Immature natural killer cell (primary cell): ENCODE data around the gene PTPRT. TPM values are rescaled to one million over a fixed set of nuclear protein-coding genes. Genes with fewer than 3 reads are reported as not detected.

ENCODE experiments used
- DNase-seq, 3 donors: peaks; one replicate each; pipeline ENCODE4 v3.0.0; 2022; ENCODE audit warnings: mixed read lengths in 1 of 3
- H3K27ac Mint-ChIP-seq, 6 donors: one replicate each; pipeline ENCODE4 v1.8.0; 2020; ENCODE audit warnings: mixed read lengths in 6 of 6, mild to moderate bottlenecking in 5 of 6, inconsistent platforms in 4 of 6, moderate library complexity in 3 of 6
- H3K27me3 Mint-ChIP-seq, 3 donors: one replicate each; pipeline ENCODE4 v1.8.0; 2020 to 2021; ENCODE audit warnings: low read depth in 3 of 3, mild to moderate bottlenecking in 3 of 3, mixed read lengths in 3 of 3, moderate library complexity in 3 of 3, inconsistent platforms in 1 of 3
- H3K36me3 Mint-ChIP-seq, 3 donors: one replicate each; pipeline ENCODE4 v1.8.0; 2020; ENCODE audit warnings: mixed read lengths in 3 of 3, inconsistent platforms in 2 of 3, mild to moderate bottlenecking in 2 of 3
- H3K4me1 Mint-ChIP-seq, 2 donors: one replicate each; pipeline ENCODE4 v1.8.0; 2020; ENCODE audit warnings: inconsistent platforms in 2 of 2, mild to moderate bottlenecking in 2 of 2, mixed read lengths in 2 of 2, moderate library complexity in 1 of 2
- H3K4me3 Mint-ChIP-seq, 5 donors: one replicate each; pipeline ENCODE4 v1.8.0; 2020; ENCODE audit warnings: mild to moderate bottlenecking in 5 of 5, mixed read lengths in 5 of 5, inconsistent platforms in 3 of 5, moderate library complexity in 3 of 5
- H3K9me3 Mint-ChIP-seq, 6 donors: one replicate each; pipeline ENCODE4 v1.8.0; 2020; ENCODE audit warnings: mild to moderate bottlenecking in 6 of 6, mixed read lengths in 6 of 6, inconsistent platforms in 4 of 6, moderate library complexity in 3 of 6
- polyA plus RNA-seq, 3 donors: library from polyadenylated mRNA; unstranded; fragments of 300-500 nt; fragmentation: Illumina TruSeq; gene quantifications; one replicate each; pipeline ENCODE4 v1.2.3, GENCODE V29; 2021

PTPRT gene
- polyA plus RNA-seq, 3 donors from 2014 or later, result not detected

DNA sequence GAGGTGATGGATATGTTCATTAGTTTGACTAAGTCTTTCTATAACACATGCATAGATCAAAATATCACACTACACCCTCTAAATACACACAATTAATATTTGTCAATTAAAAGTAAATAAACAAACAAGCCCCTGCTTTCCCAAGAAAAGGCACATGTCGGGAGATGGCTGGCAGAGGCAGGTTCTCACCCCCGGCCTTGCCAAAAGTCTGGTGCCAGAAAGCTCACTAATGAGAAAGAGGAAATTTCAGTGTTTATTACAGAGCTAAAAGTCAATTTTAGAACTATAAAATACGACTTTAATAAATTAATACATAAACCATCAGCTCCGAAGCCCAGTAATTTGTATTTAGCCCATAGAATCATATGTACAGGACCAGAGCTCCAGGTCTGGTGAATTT lies 404.7 kb downstream of the PTPRT start:
- Mint-ChIP-seq H3K36me3 (no peaks in the 10 kb centered on the region), H3K4me1 (no peaks in the 10 kb centered on the region), H3K27ac (no peak overlapping the region), H3K27me3 (peaks cover 0 to 2% (median 2%) of the 10 kb centered on the region in 3 donors), H3K9me3 (peaks cover 0 to 5% (median 1%) of the 10 kb centered on the region in 6 donors), H3K4me3 (no peak overlapping the region)
- DNase-seq, result no peak

DNA sequence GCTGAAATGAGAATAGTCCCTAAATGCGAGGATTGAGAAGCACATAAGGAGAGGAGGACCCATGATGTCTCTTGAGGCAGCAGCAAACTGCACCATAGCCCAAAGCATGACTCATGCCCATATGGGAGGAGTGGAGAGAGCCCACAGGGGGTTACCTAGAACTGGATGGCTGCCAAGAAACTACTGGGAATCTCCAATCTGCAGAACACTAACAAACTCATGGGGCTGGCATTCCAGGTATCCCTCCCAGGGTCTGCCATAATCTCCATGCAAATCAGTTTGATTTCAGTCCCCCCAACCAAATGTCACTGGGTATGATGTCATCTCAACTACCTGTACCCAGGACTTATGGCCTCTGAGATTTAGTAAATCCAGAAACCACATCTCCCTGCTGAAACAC lies 410.5 kb downstream of the PTPRT start:
- Mint-ChIP-seq H3K4me3 (no peak overlapping the region), H3K4me1 (no peaks in the 10 kb centered on the region), H3K27me3 (peaks cover 0 to 5% (median 0%) of the 10 kb centered on the region in 3 donors), H3K36me3 (no peaks in the 10 kb centered on the region), H3K27ac (no peak overlapping the region), H3K9me3 (peaks cover 0 to 6% (median 1%) of the 10 kb centered on the region in 6 donors)
- DNase-seq, result no peak

DNA sequence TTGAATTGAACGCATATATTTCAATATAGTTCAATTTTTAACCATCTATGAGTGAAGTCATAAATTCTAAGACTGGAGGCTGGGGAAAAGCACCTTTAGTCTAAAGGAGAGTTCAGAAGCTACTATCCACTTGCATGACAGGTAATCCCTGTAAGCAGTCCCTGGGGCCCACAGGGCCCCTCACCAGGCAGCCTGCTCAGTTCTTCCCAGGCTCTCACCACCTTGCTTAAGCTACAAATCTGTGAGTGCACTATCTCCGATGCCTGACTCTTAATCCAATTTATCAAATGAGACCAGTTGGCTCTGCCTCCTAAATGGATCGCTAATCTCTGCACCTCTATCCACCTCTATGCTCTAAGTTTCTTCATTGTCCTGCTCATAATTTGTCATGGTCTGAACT lies 413.8 kb downstream of the PTPRT start:
- no peak for DNase-seq
- peaks cover 0 to 4% (median 0%) of the 10 kb centered on the region in 3 donors for H3K27me3 Mint-ChIP-seq
- no peak overlapping the region for H3K27ac Mint-ChIP-seq
- no peak overlapping the region for H3K4me3 Mint-ChIP-seq
- H3K36me3 Mint-ChIP-seq, result no peaks in the 10 kb centered on the region
- H3K4me1 Mint-ChIP-seq, result no peaks in the 10 kb centered on the region
- H3K9me3 Mint-ChIP-seq, result peaks cover 0 to 6% (median 0%) of the 10 kb centered on the region in 6 donors

DNA sequence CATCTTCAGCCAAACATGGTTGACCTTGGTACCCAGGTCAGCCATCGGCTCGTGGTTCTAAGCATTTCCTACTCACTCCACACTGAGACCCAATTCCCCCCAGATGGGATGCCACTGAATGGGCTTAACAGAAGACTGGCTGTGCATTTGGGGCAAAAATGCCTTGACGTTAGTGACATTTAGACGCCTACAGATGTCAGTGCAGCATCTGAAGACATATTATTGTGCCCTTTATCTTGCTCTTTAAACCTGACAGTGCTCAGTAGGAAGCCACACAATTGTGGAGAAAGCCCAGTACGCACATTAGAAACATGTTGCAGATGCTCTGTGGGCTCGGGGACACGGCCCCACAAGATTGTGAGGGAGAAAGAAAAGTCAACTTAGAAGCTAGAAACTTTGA lies 414.7 kb downstream of the PTPRT start:
- no peaks in the 10 kb centered on the region for H3K36me3 Mint-ChIP-seq
- H3K27ac Mint-ChIP-seq, result no peak overlapping the region
- no peaks in the 10 kb centered on the region for H3K4me1 Mint-ChIP-seq
- DNase-seq, result no peak
- H3K27me3 Mint-ChIP-seq, result peaks cover 0 to 4% (median 0%) of the 10 kb centered on the region in 3 donors
- peaks cover 0 to 6% (median 0%) of the 10 kb centered on the region in 6 donors for H3K9me3 Mint-ChIP-seq
- no peak overlapping the region for H3K4me3 Mint-ChIP-seq

DNA sequence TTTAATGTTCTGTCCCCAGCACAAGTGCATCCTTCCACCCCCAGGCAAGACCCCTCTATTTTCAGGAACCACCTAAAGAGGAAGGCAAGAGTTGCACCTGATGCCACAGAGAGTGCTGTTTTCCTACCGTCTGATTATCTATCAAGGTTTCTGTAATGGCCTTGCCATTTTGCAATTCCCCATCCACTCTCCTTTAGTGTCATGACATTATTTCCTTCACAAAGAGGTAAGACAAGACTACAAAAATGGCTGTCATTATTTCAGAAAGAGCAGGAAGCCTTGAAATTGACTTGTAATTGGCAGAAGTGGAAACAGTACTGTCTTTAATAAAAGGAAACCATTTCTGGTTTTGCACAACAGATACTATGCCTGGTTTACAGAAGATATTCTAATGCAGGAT lies 426.7 kb downstream of the PTPRT start:
- no peak overlapping the region for H3K4me3 Mint-ChIP-seq
- no peak for DNase-seq
- H3K27ac Mint-ChIP-seq, result no peak overlapping the region
- H3K36me3 Mint-ChIP-seq, result no peaks in the 10 kb centered on the region
- peaks cover 0 to 15% (median 0%) of the 10 kb centered on the region in 6 donors for H3K9me3 Mint-ChIP-seq
- H3K27me3 Mint-ChIP-seq, result peaks cover 0 to 3% (median 0%) of the 10 kb centered on the region in 3 donors
- no peaks in the 10 kb centered on the region for H3K4me1 Mint-ChIP-seq

DNA sequence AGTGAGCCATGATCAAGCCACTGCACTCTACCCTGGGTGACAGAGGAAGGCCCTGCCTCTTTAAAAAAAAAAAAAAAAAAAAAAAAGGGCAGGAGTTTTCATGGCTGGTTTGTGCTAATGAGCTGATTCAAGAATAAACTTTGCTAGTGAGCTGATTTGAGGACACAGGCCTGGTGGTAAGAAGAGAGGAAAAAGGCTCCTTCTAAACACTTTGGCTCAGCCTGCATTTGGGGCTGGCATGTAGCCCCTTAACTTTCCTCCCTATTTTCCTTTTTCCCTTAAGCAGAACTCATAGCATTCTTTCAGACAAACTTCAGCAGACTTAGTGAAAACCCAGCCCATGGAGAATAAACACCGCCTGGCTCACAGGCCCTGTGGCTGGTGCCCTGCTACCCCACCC lies 432.7 kb downstream of the PTPRT start:
- peaks cover 0 to 10% (median 2%) of the 10 kb centered on the region in 6 donors for H3K9me3 Mint-ChIP-seq
- peaks cover 0 to 3% (median 2%) of the 10 kb centered on the region in 3 donors for H3K27me3 Mint-ChIP-seq
- no peaks in the 10 kb centered on the region for H3K4me1 Mint-ChIP-seq
- no peaks in the 10 kb centered on the region for H3K36me3 Mint-ChIP-seq
- H3K4me3 Mint-ChIP-seq, result no peak overlapping the region
- no peak overlapping the region for H3K27ac Mint-ChIP-seq
- DNase-seq, result no peak

DNA sequence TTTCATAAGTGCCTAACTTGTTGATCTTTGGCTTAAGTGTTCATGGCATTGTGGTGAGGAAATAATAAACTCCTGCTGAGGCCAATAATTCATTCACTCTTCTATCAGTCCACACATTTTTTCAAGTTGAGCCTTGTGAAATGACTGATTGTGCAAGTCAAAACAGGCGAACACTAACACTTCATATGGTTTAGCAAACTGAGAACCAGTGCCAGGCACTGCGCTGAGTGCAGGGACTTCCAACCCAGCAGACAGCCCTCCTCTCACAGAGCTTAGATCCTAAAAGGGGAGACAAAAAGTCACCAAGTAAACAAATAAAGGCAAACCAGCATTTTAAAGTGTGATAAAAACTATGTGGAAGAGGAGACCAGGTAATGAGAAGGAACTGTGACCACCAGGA lies 435.0 kb downstream of the PTPRT start:
- Mint-ChIP-seq H3K27ac (no peak overlapping the region), H3K4me1 (no peaks in the 10 kb centered on the region), H3K27me3 (peaks cover 0 to 2% (median 1%) of the 10 kb centered on the region in 3 donors), H3K36me3 (no peaks in the 10 kb centered on the region), H3K4me3 (no peak overlapping the region), H3K9me3 (peaks cover 0 to 10% (median 3%) of the 10 kb centered on the region in 6 donors)
- no peak for DNase-seq

DNA sequence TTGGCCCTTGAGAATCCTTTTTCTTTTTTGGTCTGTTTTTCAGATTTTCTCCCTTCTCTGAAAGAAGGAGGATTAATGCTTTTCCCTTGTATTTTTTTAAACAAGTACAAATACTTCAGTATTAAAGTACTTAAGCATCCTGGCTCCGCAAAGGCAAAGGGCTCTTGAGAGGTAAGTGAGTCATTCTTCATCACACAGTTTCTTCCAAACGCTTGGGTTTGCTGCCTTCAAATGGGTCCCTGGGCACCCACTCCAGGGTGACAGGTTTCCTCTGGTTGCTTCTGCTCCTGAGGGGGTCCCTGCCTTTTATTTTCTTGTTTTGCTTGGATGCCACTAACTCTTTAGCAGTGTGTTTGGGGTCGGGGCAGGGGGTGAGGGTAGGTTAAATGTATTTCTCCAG lies 437.1 kb downstream of the PTPRT start:
- H3K27ac Mint-ChIP-seq, result no peak overlapping the region
- DNase-seq, result no peak
- H3K27me3 Mint-ChIP-seq, result peaks cover 2 to 4% (median 2%) of the 10 kb centered on the region in 3 donors
- H3K4me1 Mint-ChIP-seq, result no peaks in the 10 kb centered on the region
- peaks cover 0 to 8% (median 0%) of the 10 kb centered on the region in 6 donors for H3K9me3 Mint-ChIP-seq
- H3K36me3 Mint-ChIP-seq, result no peaks in the 10 kb centered on the region
- H3K4me3 Mint-ChIP-seq, result no peak overlapping the region

DNA sequence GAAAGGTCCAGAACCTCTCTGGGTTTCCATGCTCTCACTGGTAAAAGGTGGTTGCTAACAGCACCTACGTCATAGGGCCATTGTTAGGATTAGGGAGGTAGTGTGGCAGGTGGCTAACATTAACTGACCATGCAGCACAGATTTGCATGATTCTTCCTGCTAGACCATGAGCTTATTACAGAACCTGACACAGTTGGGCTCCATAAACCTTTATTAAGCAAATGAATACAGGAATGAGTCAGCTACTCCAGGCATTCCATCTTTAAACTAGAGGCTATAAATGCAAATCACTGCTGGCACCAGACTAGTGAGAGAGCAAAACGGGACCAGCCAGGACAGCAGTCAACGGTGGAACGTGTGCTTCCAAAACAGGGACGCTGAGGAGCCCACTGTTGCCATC lies 440.1 kb downstream of the PTPRT start:
- Mint-ChIP-seq H3K36me3 (no peaks in the 10 kb centered on the region), H3K4me3 (no peak overlapping the region), H3K27ac (no peak overlapping the region), H3K4me1 (no peaks in the 10 kb centered on the region), H3K9me3 (peaks cover 0 to 8% (median 0%) of the 10 kb centered on the region in 6 donors), H3K27me3 (peaks cover 0 to 5% (median 2%) of the 10 kb centered on the region in 3 donors)
- no peak for DNase-seq

DNA sequence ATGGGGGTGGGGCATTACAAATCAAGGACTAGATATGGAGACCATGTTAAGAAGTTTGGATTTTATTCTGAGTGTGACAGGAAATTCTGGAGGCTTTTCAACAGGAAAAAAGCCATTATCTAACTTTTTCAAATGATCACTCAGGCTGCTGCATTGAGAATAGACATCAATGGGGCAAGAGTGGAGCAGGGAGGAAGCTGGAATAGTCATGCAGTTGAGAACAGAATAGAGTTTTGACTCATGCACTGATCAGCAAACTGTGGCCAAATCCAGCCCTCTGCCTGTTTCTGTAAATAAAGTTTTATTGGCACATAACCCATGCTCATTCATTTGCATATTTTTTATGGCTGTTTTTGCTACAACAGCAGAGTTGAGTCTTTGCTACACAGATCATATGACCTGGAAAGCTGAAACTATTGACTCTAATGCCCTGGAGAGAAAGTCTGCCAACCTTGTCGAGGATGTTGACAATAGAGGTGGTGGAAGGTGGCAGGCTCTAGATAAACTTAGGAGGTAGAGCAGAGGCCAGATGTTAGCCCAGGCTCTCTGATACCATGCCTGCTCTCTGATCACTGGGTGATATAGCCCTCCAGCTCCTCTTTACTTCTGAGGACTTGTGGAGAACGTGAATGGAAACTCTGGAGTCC lies 441.8 kb downstream of the PTPRT start:
- Mint-ChIP-seq H3K4me1 (no peaks in the 10 kb centered on the region), H3K36me3 (no peaks in the 10 kb centered on the region), H3K27me3 (peaks cover 0 to 7% (median 2%) of the 10 kb centered on the region in 3 donors), H3K4me3 (no peak overlapping the region), H3K9me3 (peaks cover 0 to 8% (median 3%) of the 10 kb centered on the region in 6 donors), H3K27ac (no peak overlapping the region)
- no peak for DNase-seq

DNA sequence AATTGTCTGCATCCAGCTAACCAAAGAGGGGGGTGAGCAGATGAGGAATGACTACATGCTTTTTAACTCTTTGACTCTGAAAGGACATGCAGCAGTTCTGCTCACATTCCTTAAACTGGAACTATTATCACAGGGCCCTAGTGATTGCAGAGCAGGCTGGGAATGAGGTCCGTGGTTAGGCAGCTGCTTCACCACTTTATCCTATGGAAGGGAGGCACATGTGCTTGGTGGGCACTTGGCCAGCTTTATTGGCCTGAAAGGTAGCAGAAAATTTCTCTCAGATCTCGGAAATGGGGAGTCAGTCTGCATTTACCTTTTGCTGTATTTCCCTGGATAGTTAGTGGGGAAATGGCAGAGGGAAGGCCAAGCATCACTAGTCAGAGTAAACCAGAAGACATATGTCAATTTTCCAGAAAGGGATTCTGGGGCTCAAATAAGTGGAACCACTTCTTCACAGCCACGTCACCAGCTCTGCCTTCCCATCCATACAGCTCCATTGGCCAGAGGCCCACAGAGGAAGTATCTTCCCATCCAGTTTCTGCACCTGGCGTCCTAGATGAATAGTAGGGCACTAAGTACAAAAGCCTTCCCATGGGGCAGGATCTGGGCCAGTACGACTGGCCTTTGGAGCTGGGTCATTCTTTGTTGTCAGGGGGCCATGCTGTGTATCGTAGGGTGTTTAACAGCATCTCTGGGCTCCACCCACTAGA lies 444.8 kb downstream of the PTPRT start:
- DNase-seq, result no peak
- Mint-ChIP-seq H3K4me3 (no peak overlapping the region), H3K27ac (no peak overlapping the region), H3K27me3 (peaks cover 0 to 7% (median 2%) of the 10 kb centered on the region in 3 donors), H3K4me1 (no peaks in the 10 kb centered on the region), H3K36me3 (no peaks in the 10 kb centered on the region), H3K9me3 (peaks cover 0 to 13% (median 0%) of the 10 kb centered on the region in 6 donors)

DNA sequence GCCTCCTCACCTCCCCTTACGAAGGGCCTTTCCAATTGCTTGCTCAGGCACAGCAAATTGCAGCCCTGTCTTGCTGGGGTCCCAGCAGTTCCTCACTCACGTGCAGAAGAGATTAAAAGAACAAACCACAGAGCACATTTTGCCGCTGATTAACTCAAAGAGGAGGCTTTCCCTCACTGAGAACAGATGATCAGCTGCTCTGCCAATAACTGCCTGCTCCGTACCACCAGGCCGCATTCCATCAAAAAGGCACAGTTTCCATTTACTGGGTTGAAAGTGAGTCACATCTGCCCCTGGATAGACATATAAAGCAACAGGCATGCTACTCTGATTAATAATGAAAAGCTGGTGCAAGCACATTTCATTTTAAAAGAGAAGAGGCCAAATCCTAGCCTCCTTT lies 446.8 kb downstream of the PTPRT start:
- Mint-ChIP-seq H3K27ac (no peak overlapping the region), H3K9me3 (peaks cover 0 to 13% (median 3%) of the 10 kb centered on the region in 6 donors), H3K4me1 (no peaks in the 10 kb centered on the region), H3K36me3 (no peaks in the 10 kb centered on the region), H3K4me3 (no peak overlapping the region), H3K27me3 (peaks cover 0 to 3% (median 0%) of the 10 kb centered on the region in 3 donors)
- no peak for DNase-seq

DNA sequence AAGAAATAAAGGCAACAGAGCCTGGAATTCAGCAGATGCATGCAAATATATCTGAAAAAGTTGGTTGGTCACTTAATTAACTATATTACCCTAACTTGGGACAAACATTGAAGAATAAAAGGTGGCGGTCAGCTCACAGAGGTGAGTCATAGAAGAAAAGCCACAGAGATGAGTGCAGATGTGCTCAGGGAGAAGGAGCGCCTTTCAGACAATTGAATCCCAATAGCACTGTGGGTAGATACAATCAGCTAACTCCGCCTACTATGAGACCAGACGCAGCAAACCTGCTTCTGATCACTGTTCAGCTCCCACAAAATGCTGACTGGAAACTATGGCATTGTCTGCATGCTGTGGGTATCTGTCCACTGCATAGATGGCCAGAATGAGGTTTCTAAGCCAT lies 447.8 kb downstream of the PTPRT start:
- Mint-ChIP-seq H3K9me3 (peaks cover 0 to 13% (median 5%) of the 10 kb centered on the region in 6 donors), H3K4me3 (no peak overlapping the region), H3K4me1 (no peaks in the 10 kb centered on the region), H3K27me3 (peaks cover 0 to 2% (median 2%) of the 10 kb centered on the region in 3 donors), H3K27ac (no peak overlapping the region), H3K36me3 (no peaks in the 10 kb centered on the region)
- no peak for DNase-seq

DNA sequence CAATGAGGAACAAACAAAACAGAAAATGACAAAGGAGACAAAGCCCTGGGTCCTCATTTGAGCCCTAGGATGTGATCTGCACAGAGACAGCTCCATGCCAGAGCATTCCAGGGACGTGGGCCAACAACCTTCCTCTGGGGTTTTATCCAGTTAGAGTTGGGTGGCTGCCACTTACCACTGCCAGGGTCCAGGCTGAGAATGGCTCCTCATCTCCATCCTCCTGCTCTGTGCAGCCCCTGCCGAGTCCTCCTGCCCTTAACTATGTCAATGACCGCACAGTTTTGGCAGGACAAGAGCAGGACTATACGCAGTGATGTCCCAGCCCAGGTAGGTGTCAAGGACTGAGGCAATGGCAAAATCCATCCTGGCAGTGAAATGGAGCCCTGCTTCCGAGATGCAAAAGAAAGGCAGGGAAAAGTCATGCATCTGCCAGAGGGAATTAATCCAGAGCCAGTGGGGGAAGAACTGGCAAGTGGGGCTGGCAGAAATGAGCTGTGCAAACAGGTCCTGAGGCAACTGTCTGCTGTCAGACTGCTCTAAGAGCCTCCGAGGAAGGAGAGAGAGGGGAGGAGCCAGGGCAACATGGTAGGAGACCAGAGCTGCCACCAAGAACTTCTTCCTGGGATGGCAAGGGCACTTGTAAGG lies 449.4 kb downstream of the PTPRT start:
- H3K4me3 Mint-ChIP-seq, result no peak overlapping the region
- H3K27me3 Mint-ChIP-seq, result peaks cover 0 to 2% (median 2%) of the 10 kb centered on the region in 3 donors
- H3K9me3 Mint-ChIP-seq, result peaks cover 2 to 25% (median 11%) of the 10 kb centered on the region in 6 donors
- H3K4me1 Mint-ChIP-seq, result no peaks in the 10 kb centered on the region
- no peaks in the 10 kb centered on the region for H3K36me3 Mint-ChIP-seq
- no peak overlapping the region for H3K27ac Mint-ChIP-seq
- no peak for DNase-seq
